ENCODE results near the gene INPP1.

The INPP1 gene

GRCh38 chr2:190413421-190413820 lies 70.0 kb downstream of the INPP1 start:
- WGBS (ENCODE audit: insufficient coverage) = 30% methylated on average over 4 of the region's 4 CpGs
- ChIA-PET CTCF (interaction anchor here (1.0 kb wide), 1 partner anchor 97 kb away, joined by 3 read pairs; no protein-coding TSS in a partner anchor), POLR2A (no interaction called here)
- Histone ChIP-seq H3K36me3 (ENCODE audit: control insufficient read depth in 4 of 4, insufficient read depth in 4 of 4, low read length in 3 of 4) (peaks cover 0 to 12% (median 0%) of the 10 kb centered on the region in 4 experiments), H3K27me3 (replicated peaks in 2 of 5; ENCODE audit: control insufficient read depth in 4 of 5, insufficient read depth in 5 of 5, low read length in 4 of 5) (no peaks in the 10 kb centered on the region), H3K4me3 (ENCODE audit: control insufficient read depth in 1 of 7, extremely low read depth in 1 of 7, insufficient read depth in 4 of 7, low read depth in 2 of 7, low read length in 6 of 7) (peak overlapping the region in 1 of 7 experiments; percentile 43), H3K9me3 (ENCODE audit: control extremely low read depth in 1 of 5, control insufficient read depth in 4 of 5, insufficient read depth in 2 of 5, low read depth in 1 of 5, low read length in 4 of 5) (no peaks in the 10 kb centered on the region), H3K4me1 (ENCODE audit: control extremely low read depth in 1 of 4, control insufficient read depth in 4 of 4, insufficient read depth in 4 of 4, low read length in 3 of 4) (peaks cover 15 to 67% (median 52%) of the 10 kb centered on the region in 4 experiments), H3K27ac (ENCODE audit: insufficient read depth in 1 of 2, low read depth in 1 of 2, low read length in 2 of 2, poor library complexity in 1 of 2, severe bottlenecking in 2 of 2) (no peak overlapping the region)
- peak in 2 of 3 donors; percentile 48 to 60 for DNase-seq

GRCh38 chr2:190415251-190415650 lies 71.9 kb downstream of the INPP1 start:
- no peak for DNase-seq
- no peaks in the 10 kb centered on the region for H3K27me3 ChIP-seq (replicated peaks in 2 of 5; ENCODE audit: control insufficient read depth in 4 of 5, insufficient read depth in 5 of 5, low read length in 4 of 5)
- H3K4me1 ChIP-seq (ENCODE audit: control extremely low read depth in 1 of 4, control insufficient read depth in 4 of 4, insufficient read depth in 4 of 4, low read length in 3 of 4) = peaks cover 3 to 52% (median 37%) of the 10 kb centered on the region in 4 experiments
- ChIA-PET POLR2A (interaction anchor here (0.6 kb wide), 1 partner anchor 19 kb away, joined by 3 read pairs; no protein-coding TSS in a partner anchor), CTCF (interaction anchor here (1.3 kb wide), 1 partner anchor 8 kb away, joined by 4 read pairs; no protein-coding TSS in a partner anchor)
- H3K36me3 ChIP-seq (ENCODE audit: control insufficient read depth in 4 of 4, insufficient read depth in 4 of 4, low read length in 3 of 4) = peaks cover 0 to 16% (median 2%) of the 10 kb centered on the region in 4 experiments
- 97% methylated on average over 3 of the region's 4 CpGs for WGBS (ENCODE audit: insufficient coverage)
- H3K4me3 ChIP-seq (ENCODE audit: control insufficient read depth in 1 of 7, extremely low read depth in 1 of 7, insufficient read depth in 4 of 7, low read depth in 2 of 7, low read length in 6 of 7) = no peak overlapping the region
- no peaks in the 10 kb centered on the region for H3K9me3 ChIP-seq (ENCODE audit: control extremely low read depth in 1 of 5, control insufficient read depth in 4 of 5, insufficient read depth in 2 of 5, low read depth in 1 of 5, low read length in 4 of 5)
- peak overlapping the region in 1 of 2 experiments; percentile 82 for H3K27ac ChIP-seq (ENCODE audit: insufficient read depth in 1 of 2, low read depth in 1 of 2, low read length in 2 of 2, poor library complexity in 1 of 2, severe bottlenecking in 2 of 2)

DNA sequence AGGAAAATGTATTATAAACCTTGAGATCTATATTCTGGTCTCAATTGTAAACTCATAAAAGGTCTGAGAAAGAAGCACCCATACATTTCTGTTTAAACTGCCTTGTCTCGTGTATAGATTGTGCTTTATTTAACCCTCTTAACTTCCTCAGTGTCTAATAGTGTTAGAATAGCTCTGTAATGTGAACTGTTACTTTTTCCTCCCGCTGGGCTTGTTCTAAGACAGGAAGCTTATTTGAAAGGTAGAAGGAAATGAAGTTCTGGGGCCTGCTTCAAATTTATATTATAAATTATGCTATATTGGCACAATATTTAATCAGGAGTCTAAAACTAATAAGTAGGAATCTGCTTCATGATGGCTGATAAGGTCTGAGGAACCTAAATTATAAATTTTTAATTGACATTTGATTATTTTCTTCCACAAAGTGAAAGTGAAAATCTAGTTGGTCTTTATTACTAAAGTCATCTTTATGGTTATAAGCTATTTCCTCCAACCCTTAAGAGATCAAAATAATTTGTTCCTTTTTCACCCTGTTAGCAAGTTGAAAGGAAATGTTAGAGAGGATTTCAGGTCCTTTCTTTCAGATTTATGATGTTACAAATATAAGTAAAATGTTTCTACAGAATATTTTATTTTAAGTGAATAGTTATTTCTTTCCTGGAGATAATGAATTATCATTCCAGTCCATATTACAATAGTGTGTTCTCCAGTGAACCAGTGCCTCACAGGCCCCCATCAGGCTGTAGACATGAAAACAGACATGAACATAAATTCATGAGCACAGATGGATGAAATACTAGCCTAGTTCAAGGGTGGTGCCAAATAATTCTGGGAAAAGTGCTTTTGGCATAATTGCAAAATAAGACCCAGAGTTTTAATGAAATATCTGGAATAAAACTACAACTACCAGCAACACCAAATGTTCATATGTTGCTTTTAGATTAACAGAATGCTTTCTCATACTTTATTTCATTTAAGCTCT lies 72.7 kb downstream of the INPP1 start:
- DNase-seq = peak in 2 of 3 donors; percentile 51 to 58
- Histone ChIP-seq H3K27ac (ENCODE audit: insufficient read depth in 1 of 2, low read depth in 1 of 2, low read length in 2 of 2, poor library complexity in 1 of 2, severe bottlenecking in 2 of 2) (peak overlapping the region; percentile 74 to 82), H3K9me3 (ENCODE audit: control extremely low read depth in 1 of 5, control insufficient read depth in 4 of 5, insufficient read depth in 2 of 5, low read depth in 1 of 5, low read length in 4 of 5) (no peaks in the 10 kb centered on the region), H3K36me3 (ENCODE audit: control insufficient read depth in 4 of 4, insufficient read depth in 4 of 4, low read length in 3 of 4) (peaks cover 0 to 16% (median 2%) of the 10 kb centered on the region in 4 experiments), H3K4me1 (ENCODE audit: control extremely low read depth in 1 of 4, control insufficient read depth in 4 of 4, insufficient read depth in 4 of 4, low read length in 3 of 4) (peaks cover 3 to 45% (median 31%) of the 10 kb centered on the region in 4 experiments), H3K4me3 (ENCODE audit: control insufficient read depth in 1 of 7, extremely low read depth in 1 of 7, insufficient read depth in 4 of 7, low read depth in 2 of 7, low read length in 6 of 7) (peak overlapping the region in 4 of 7 experiments; percentile 39 to 61 (median 48)), H3K27me3 (replicated peaks in 2 of 5; ENCODE audit: control insufficient read depth in 4 of 5, insufficient read depth in 5 of 5, low read length in 4 of 5) (no peaks in the 10 kb centered on the region)
- POLR2A ChIA-PET = interaction anchor here (0.6 kb wide), 1 partner anchor 19 kb away, joined by 3 read pairs; no protein-coding TSS in a partner anchor
- no CpG with 5 or more reads among the region's 2 CpGs for WGBS (ENCODE audit: insufficient coverage)
- CTCF ChIA-PET = interaction anchor here (0.6 to 1.3 kb wide), 2 partner anchors 9 to 64 kb away, joined by 3 to 4 read pairs; no protein-coding TSS in a partner anchor

DNA sequence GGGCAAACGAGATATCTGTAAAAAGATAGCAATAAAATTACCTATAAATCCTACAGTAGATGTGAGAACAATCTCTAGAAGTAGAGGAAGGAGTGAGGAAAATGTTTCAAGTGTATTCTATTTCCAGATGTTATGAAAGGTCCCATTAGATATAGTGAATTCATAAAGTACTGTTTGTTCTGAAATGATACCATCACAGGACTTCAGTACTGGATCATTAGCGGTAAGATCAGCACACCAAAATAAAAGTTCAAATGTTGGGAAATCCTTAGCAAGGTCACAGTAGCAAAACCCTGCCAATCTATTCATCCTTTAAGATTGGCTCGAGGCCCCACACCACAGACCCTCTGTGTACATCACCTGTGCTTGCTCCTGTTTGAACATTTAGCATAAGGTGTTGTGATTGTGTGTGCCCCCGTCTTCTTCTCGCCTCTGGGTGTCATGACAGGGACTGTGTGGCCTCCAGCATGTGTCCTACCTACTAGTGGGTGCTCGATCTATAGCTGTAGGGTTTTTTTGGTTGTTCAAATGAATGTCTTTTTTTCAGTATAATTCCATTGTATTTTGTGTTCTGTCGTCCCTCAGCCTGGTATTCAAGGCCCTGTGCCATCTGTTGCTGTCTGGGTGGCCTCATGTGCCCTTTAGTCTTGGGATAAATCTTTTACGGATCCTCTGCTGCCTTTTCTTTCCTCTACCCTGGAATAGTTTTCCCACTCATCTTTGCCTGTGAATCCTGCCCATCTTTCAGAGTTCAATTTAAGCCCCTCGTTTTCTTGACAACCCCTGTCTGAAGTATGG lies 73.9 kb downstream of the INPP1 start:
- no peaks in the 10 kb centered on the region for H3K9me3 ChIP-seq (ENCODE audit: control extremely low read depth in 1 of 5, control insufficient read depth in 4 of 5, insufficient read depth in 2 of 5, low read depth in 1 of 5, low read length in 4 of 5)
- ChIA-PET CTCF (interaction anchor here (1.0 kb wide), 1 partner anchor 49 kb away, joined by 3 read pairs; no protein-coding TSS in a partner anchor), POLR2A (no interaction called here)
- peaks cover 0 to 16% (median 2%) of the 10 kb centered on the region in 4 experiments for H3K36me3 ChIP-seq (ENCODE audit: control insufficient read depth in 4 of 4, insufficient read depth in 4 of 4, low read length in 3 of 4)
- peaks cover 3 to 35% (median 28%) of the 10 kb centered on the region in 4 experiments for H3K4me1 ChIP-seq (ENCODE audit: control extremely low read depth in 1 of 4, control insufficient read depth in 4 of 4, insufficient read depth in 4 of 4, low read length in 3 of 4)
- no peak overlapping the region for H3K4me3 ChIP-seq (ENCODE audit: control insufficient read depth in 1 of 7, extremely low read depth in 1 of 7, insufficient read depth in 4 of 7, low read depth in 2 of 7, low read length in 6 of 7)
- DNase-seq = no peak
- WGBS (ENCODE audit: insufficient coverage) = 94% methylated on average over 5 of the region's 9 CpGs
- H3K27me3 ChIP-seq (replicated peaks in 2 of 5; ENCODE audit: control insufficient read depth in 4 of 5, insufficient read depth in 5 of 5, low read length in 4 of 5) = no peaks in the 10 kb centered on the region
- peak overlapping the region in 1 of 2 experiments; percentile 82 for H3K27ac ChIP-seq (ENCODE audit: insufficient read depth in 1 of 2, low read depth in 1 of 2, low read length in 2 of 2, poor library complexity in 1 of 2, severe bottlenecking in 2 of 2)

GRCh38 chr2:190418727-190419126 lies 75.3 kb downstream of the INPP1 start:
- H3K4me1 ChIP-seq (ENCODE audit: control extremely low read depth in 1 of 4, control insufficient read depth in 4 of 4, insufficient read depth in 4 of 4, low read length in 3 of 4) = peaks cover 3 to 23% (median 17%) of the 10 kb centered on the region in 4 experiments
- DNase-seq = no peak
- no peaks in the 10 kb centered on the region for H3K27me3 ChIP-seq (replicated peaks in 2 of 5; ENCODE audit: control insufficient read depth in 4 of 5, insufficient read depth in 5 of 5, low read length in 4 of 5)
- ChIA-PET POLR2A (no interaction called here), CTCF (interaction anchor here (0.6 to 1.1 kb wide), 3 partner anchors 27 to 130 kb away, joined by 3 to 4 read pairs (median 4); no protein-coding TSS in a partner anchor)
- peaks cover 0 to 16% (median 2%) of the 10 kb centered on the region in 4 experiments for H3K36me3 ChIP-seq (ENCODE audit: control insufficient read depth in 4 of 4, insufficient read depth in 4 of 4, low read length in 3 of 4)
- H3K9me3 ChIP-seq (ENCODE audit: control extremely low read depth in 1 of 5, control insufficient read depth in 4 of 5, insufficient read depth in 2 of 5, low read depth in 1 of 5, low read length in 4 of 5) = no peaks in the 10 kb centered on the region
- H3K27ac ChIP-seq (ENCODE audit: insufficient read depth in 1 of 2, low read depth in 1 of 2, low read length in 2 of 2, poor library complexity in 1 of 2, severe bottlenecking in 2 of 2) = no peak overlapping the region
- H3K4me3 ChIP-seq (ENCODE audit: control insufficient read depth in 1 of 7, extremely low read depth in 1 of 7, insufficient read depth in 4 of 7, low read depth in 2 of 7, low read length in 6 of 7) = no peak overlapping the region
- 100% methylated on average over 1 of the region's 1 CpG for WGBS (ENCODE audit: insufficient coverage)

- Histone ChIP-seq H3K27me3 (replicated peaks in 2 of 5; ENCODE audit: control insufficient read depth in 4 of 5, insufficient read depth in 5 of 5, low read length in 4 of 5) (no peaks in the 10 kb centered on the region), H3K27ac (ENCODE audit: insufficient read depth in 1 of 2, low read depth in 1 of 2, low read length in 2 of 2, poor library complexity in 1 of 2, severe bottlenecking in 2 of 2) (no peak overlapping the region), H3K4me3 (ENCODE audit: control insufficient read depth in 1 of 7, extremely low read depth in 1 of 7, insufficient read depth in 4 of 7, low read depth in 2 of 7, low read length in 6 of 7) (no peak overlapping the region), H3K36me3 (ENCODE audit: control insufficient read depth in 4 of 4, insufficient read depth in 4 of 4, low read length in 3 of 4) (peaks cover 0 to 16% (median 2%) of the 10 kb centered on the region in 4 experiments), H3K4me1 (ENCODE audit: control extremely low read depth in 1 of 4, control insufficient read depth in 4 of 4, insufficient read depth in 4 of 4, low read length in 3 of 4) (peaks cover 5 to 24% (median 12%) of the 10 kb centered on the region in 4 experiments), H3K9me3 (ENCODE audit: control extremely low read depth in 1 of 5, control insufficient read depth in 4 of 5, insufficient read depth in 2 of 5, low read depth in 1 of 5, low read length in 4 of 5) (no peaks in the 10 kb centered on the region)
- ChIA-PET CTCF (no interaction called here), POLR2A (no interaction called here)
- WGBS (ENCODE audit: insufficient coverage) = no CpG with 5 or more reads among the region's 1 CpG
- DNase-seq = peak in 1 of 3 donors; percentile 47
Observed at GRCh38 chr2:190420801-190421200, 77.4 kb downstream of the INPP1 start.

Data from common myeloid progenitor, CD34-positive (primary cell).